Ectodermal cell (in vitro differentiated cells): ENCODE data around the gene ARVCF.
A peak's percentile ranks its signal among the peaks of the same experiment; 100 is the strongest.

ENCODE experiments used
- H3K27ac ChIP-seq: 2 replicates; pipeline ENCODE4 v1.7.0; 2013; ENCODE audit warnings: mild to moderate bottlenecking, low read depth, low read length; ENCODE audit not compliant: insufficient read depth, poor library complexity, severe bottlenecking
- H3K27me3 ChIP-seq: 2 replicates; pipeline ENCODE4 v1.7.0; 2013; ENCODE audit warnings: mild to moderate bottlenecking, low read length; ENCODE audit not compliant: insufficient read depth, control insufficient read depth, poor library complexity, severe bottlenecking
- H3K36me3 ChIP-seq: one replicate; pipeline ENCODE4 v1.7.0; 2013; ENCODE audit warnings: low read length; ENCODE audit not compliant: control insufficient read depth, insufficient read depth
- H3K4me1 ChIP-seq: one replicate; pipeline ENCODE4 v1.7.0; 2013; ENCODE audit warnings: low read length; ENCODE audit not compliant: control insufficient read depth, insufficient read depth
- H3K4me3 ChIP-seq: 2 replicates; pipeline ENCODE4 v1.7.0; 2013; ENCODE audit warnings: low read depth, low read length, control low read depth; ENCODE audit not compliant: insufficient read depth
- H3K9me3 ChIP-seq: 2 replicates; pipeline ENCODE4 v1.7.0; 2013; ENCODE audit warnings: mild to moderate bottlenecking, low read length, moderate library complexity; ENCODE audit not compliant: control insufficient read depth
- WGBS, 2 experiments: methylation state at CpG; one replicate each; pipeline ENCODE4 v1.1.7; 2013; ENCODE audit warnings: missing lambda C conversion rate in 2 of 2; 5-methylcytosine and 5-hydroxymethylcytosine counted together

Gene ARVCF

DNA sequence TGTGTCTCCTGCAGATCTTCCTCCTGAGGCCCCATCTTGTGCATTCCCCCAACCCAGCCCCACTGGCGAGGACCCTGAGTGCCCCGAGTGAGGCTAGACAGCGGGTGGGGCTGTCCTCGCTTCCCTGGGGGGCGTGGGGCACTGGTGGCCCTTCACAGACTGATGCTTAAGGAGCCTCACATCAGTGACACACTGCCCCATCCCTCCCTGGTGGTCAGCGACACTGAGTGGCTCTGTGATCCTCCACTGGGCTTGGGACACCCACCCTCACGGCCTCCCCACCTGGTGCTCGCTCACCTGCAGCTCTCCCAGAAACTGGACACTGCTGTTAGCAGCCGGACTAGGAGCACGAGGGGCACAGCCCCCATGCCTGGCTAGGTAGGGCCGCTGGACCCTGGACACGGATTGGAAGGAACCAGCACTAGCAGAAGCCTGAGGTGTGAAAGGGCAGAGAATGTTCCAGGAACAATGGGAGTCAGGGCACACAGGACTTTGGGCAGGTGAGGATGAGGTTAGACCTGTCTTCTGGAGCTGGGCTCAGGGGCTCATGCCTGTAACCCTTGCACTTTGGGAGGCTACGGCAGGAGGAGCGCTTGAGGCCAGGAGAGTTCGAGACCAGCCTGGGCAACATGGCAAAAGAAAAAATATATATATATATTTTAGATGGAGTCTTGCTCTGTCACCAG lies 51.8 kb downstream of the ARVCF start:
- Histone ChIP-seq H3K4me1 (peaks cover 5% of the 10 kb centered on the region), H3K9me3 (no peaks in the 10 kb centered on the region), H3K36me3 (no peaks in the 10 kb centered on the region), H3K4me3 (no peak overlapping the region), H3K27ac (no peak overlapping the region), H3K27me3 (no peaks in the 10 kb centered on the region)
- WGBS, 2 experiments = 92 to 97% methylated on average over 14 to 15 of the region's 15 CpGs

DNA sequence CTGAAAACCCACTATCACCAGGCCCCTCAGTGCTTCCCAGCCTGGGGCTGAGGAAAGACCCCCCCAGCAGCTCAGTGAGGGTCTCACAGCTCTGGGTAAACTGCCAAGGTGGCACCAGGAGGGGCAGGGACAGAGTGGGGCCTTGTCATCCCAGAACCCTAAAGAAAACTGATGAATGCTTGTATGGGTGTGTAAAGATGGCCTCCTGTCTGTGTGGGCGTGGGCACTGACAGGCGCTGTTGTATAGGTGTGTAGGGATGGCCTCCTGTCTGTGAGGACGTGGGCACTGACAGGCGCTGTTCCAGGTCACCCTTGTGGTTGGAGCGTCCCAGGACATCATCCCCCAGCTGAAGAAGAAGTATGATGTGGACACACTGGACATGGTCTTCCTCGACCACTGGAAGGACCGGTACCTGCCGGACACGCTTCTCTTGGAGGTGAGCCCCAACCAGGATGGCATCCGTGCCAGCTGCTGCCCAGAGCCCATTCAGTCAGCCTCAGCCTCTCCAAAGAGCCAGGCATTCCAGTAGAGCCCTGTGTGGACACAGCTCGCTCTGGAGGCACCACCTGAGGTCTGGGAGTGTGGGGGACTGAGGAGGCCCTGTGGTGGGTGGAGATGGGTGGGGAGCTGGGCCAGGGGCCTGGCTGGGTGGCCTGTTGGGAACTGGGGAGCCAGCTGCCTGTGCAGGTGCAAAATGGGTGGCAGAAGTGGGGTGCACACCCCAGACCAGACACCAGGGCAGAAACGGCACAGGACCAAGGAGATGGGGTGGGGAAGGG lies 52.6 kb downstream of the ARVCF start:
- WGBS, 2 experiments = 91 to 92% methylated on average over 12 of the region's 12 CpGs
- Histone ChIP-seq H3K36me3 (no peaks in the 10 kb centered on the region), H3K9me3 (no peaks in the 10 kb centered on the region), H3K27me3 (no peaks in the 10 kb centered on the region), H3K4me1 (peaks cover 10% of the 10 kb centered on the region), H3K27ac (no peak overlapping the region), H3K4me3 (no peak overlapping the region)

DNA sequence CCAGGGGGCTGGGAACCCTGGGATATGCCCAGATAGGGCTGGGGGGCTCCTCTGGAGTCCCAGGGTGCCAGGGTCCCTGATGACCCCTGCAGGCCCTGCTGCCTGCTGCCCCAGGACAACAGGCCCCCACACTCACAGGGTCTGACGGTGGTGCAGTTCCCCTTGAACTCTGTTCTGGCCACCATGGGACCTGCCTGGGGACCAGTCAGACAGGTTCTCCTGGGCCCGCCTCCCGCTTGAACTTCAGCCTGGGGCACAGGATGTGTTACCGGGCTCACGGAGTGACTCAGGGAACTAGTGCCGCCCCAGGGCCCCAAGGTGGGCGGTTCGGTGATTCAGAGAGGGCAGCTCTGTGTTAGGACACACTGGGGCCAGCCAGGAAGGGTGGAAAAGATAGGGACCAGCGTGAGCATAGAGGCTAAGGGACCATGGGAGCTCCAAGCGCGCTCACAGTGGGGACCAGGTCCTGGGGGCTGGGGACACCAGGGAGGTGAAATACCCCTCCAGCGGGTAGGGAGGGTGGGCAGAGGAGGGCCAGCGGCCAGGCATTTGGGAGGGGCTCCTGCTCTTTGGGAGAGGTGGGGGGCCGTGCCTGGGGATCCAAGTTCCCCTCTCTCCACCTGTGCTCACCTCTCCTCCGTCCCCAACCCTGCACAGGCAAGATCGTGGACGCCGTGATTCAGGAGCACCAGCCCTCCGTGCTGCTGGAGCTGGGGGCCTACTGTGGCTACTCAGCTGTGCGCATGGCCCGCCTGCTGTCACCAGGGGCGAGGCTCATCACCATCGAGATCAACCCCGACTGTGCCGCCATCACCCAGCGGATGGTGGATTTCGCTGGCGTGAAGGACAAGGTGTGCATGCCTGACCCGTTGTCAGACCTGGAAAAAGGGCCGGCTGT lies 53.5 kb downstream of the ARVCF start:
- H3K27ac ChIP-seq = no peak overlapping the region
- 87 to 89% methylated on average over 30 of the region's 30 CpGs for WGBS, 2 experiments
- H3K36me3 ChIP-seq = no peaks in the 10 kb centered on the region
- no peaks in the 10 kb centered on the region for H3K27me3 ChIP-seq
- peaks cover 17% of the 10 kb centered on the region for H3K4me1 ChIP-seq
- H3K4me3 ChIP-seq = no peak overlapping the region
- H3K9me3 ChIP-seq = no peaks in the 10 kb centered on the region

DNA sequence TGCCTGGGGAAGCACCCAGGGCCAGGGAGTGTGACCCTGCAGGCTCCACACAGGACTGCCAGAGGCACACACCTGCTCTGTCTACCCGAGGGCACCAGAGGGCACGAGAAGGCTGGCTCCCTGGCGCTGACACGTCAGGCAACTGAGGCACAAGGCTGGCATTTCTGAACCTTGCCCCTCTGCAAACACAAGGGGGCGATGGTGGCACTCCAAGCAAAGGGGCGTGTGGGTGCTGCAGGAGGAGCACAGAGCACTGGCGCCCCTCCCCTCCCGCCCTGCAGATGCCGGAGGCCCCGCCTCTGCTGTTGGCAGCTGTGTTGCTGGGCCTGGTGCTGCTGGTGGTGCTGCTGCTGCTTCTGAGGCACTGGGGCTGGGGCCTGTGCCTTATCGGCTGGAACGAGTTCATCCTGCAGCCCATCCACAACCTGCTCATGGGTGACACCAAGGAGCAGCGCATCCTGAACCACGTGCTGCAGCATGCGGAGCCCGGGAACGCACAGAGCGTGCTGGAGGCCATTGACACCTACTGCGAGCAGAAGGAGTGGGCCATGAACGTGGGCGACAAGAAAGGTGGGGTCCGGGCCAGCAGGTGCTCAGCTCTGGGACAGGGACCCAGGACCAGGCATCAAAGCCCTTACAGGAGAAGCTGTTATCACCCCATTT lies 54.2 kb downstream of the ARVCF start:
- peaks cover 17% of the 10 kb centered on the region for H3K4me1 ChIP-seq
- no peak overlapping the region for H3K27ac ChIP-seq
- WGBS, 2 experiments = 51% methylated on average over 22 of the region's 22 CpGs

DNA sequence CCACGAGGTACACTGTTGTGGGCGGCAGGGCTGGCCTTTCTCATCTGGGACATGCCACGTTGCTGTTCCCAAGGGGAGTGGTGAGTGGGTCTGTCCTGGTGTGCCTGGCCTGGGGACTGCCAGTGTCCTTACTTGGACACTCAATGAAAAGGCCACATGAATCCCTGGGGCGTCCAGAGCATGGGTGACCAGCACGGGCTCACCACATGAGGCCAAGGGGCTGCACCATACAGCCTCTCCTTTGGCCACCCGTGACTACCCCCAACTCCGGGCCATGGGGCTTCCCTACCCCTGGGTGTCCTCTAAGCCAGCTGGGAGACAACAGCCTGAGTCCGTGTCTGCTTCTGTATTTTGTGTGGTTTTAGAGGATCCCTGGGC lies 54.8 kb downstream of the ARVCF start:
- H3K4me1 ChIP-seq = peaks cover 17% of the 10 kb centered on the region
- 87 to 90% methylated on average over 8 of the region's 8 CpGs for WGBS, 2 experiments
- no peak overlapping the region for H3K27ac ChIP-seq
- H3K27me3 ChIP-seq = no peaks in the 10 kb centered on the region
- H3K4me3 ChIP-seq = no peak overlapping the region
- no peaks in the 10 kb centered on the region for H3K9me3 ChIP-seq
- no peaks in the 10 kb centered on the region for H3K36me3 ChIP-seq

More for the DNA sequence above, 54.2 kb downstream of the ARVCF start:
- no peak overlapping the region for H3K4me3 ChIP-seq
- no peaks in the 10 kb centered on the region for H3K9me3 ChIP-seq
- no peaks in the 10 kb centered on the region for H3K36me3 ChIP-seq
- no peaks in the 10 kb centered on the region for H3K27me3 ChIP-seq

DNA sequence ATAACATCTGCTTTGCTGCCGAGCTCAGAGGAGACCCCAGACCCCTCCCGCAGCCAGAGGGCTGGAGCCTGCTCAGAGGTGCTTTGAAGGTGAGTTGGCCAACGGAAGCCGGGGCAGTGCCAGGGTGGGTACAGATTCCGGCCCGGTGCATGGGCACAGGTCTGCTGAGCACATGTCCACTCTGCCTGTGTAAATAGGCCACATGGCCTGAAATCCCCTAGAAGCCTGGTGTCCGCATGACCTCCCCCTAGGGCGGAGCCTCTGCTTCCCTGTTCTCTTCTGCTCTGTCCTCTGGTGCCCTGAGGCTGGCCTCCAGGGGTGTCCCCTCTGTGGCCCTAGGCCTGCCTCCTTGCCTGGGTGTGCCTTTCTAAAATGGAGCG lies 55.4 kb downstream of the ARVCF start:
- no peak overlapping the region for H3K27ac ChIP-seq
- no peaks in the 10 kb centered on the region for H3K9me3 ChIP-seq
- no peaks in the 10 kb centered on the region for H3K36me3 ChIP-seq
- WGBS, 2 experiments = 91 to 94% methylated on average over 9 of the region's 9 CpGs
- H3K4me1 ChIP-seq = peaks cover 17% of the 10 kb centered on the region
- no peak overlapping the region for H3K4me3 ChIP-seq
- H3K27me3 ChIP-seq = no peaks in the 10 kb centered on the region

DNA sequence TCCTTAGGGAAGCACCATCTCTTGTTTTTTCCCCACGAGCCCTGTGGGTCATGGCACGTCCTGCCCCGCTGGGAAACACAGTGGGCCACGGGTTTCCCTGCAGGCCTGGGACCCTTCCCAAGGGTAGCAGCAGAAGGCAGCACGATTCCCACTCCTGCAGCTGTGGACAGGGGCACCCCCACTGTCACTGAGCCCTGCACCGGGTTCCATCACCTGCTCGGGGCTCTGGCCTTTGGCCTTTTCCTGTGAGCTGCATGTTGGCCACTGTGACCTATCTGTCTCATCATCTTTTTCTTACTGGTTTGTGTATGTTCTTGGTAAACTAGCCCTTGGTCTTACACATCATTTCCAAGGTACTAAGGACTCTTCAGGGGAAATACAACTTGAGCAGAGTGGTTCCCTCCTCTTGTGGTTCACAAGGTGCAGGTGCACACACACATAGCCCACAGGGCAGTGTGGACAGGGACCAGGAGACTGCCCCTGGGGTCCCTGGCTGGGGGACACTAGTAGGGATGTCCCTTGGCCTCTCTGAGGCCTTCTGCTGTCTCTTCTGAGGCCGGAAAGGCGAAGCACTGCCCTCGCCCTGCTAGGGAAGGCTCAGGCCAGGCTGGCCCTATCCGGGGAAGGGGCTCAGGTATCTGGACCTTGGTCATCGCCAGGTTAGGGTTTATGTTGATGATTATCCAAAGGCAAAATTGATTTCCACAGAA lies 56.0 kb downstream of the ARVCF start:
- WGBS, 2 experiments = 92 to 96% methylated on average over 12 of the region's 12 CpGs
- Histone ChIP-seq H3K9me3 (no peaks in the 10 kb centered on the region), H3K27ac (no peak overlapping the region)

DNA sequence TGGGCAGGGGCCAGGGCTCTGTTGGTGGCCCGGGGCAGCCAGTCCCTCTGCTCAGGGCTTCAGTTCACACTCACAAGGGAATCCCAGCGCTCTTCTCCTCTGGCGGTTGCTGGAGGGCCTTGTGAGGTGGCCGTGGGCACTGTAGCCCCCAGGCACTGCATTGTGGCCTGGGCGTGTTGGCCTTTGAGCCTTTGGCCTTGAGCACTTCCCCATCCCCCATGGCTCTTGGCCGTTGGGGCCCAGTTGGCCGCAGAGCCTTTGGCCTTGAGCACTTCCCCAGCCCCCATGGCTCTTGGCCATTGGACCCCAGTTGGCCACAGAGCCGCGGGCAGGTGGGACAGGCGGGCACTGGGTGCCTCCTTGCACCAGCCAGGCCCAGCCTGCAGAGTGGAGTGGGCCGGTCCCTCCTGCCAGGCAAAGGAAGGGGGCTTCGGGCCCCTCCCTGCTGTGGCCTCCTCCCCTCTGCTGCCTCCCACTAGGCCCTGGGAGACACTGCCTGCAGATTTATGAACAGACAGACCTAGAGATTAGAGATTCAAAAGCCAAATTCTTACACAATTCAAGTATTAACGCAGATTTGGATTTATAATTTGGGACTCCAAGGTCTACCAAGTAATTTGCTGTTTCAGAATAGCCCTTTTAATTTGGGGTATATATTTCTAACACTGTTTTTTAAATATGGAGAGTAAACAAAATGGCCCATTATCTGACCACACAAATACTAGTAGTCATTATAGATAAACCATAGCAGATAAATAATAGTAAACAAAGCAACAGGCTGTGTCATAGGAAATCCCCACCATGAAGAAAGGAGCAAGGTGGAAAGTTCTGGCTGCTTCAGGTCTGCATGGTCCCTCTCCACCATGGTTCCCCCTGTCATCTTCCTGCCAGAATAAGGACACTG lies 56.8 kb downstream of the ARVCF start:
- Histone ChIP-seq H3K27me3 (no peaks in the 10 kb centered on the region), H3K27ac (no peak overlapping the region), H3K9me3 (no peaks in the 10 kb centered on the region), H3K4me1 (peaks cover 17% of the 10 kb centered on the region), H3K36me3 (no peaks in the 10 kb centered on the region), H3K4me3 (peak overlapping the region; percentile 22)
- WGBS, 2 experiments = 33 to 37% methylated on average over 13 of the region's 13 CpGs

More for the DNA sequence above, 56.0 kb downstream of the ARVCF start:
- H3K4me3 ChIP-seq = no peak overlapping the region
- peaks cover 17% of the 10 kb centered on the region for H3K4me1 ChIP-seq
- H3K27me3 ChIP-seq = no peaks in the 10 kb centered on the region
- H3K36me3 ChIP-seq = no peaks in the 10 kb centered on the region
